Measurements from ENCODE around the gene KIRREL3.

Gene KIRREL3

GRCh38 chr11:126391970-126392632 is 608.5 kb downstream of the KIRREL3 start:
- DNase-seq (ENCODE audit: low read depth in 1 of 2, low spot score in 1 of 2), result peak; percentile 66 to 83
- Histone ChIP-seq H3K4me3 (replicated peaks; ENCODE audit: insufficient read depth, low read length) (no peak overlapping the region), H3K27ac (replicated peaks) (peak overlapping the region; percentile 80), H3K27me3 (ENCODE audit: insufficient read depth, poor library complexity, severe bottlenecking) (no peaks in the 10 kb centered on the region)
- TF ChIP-seq, protein P1, sequence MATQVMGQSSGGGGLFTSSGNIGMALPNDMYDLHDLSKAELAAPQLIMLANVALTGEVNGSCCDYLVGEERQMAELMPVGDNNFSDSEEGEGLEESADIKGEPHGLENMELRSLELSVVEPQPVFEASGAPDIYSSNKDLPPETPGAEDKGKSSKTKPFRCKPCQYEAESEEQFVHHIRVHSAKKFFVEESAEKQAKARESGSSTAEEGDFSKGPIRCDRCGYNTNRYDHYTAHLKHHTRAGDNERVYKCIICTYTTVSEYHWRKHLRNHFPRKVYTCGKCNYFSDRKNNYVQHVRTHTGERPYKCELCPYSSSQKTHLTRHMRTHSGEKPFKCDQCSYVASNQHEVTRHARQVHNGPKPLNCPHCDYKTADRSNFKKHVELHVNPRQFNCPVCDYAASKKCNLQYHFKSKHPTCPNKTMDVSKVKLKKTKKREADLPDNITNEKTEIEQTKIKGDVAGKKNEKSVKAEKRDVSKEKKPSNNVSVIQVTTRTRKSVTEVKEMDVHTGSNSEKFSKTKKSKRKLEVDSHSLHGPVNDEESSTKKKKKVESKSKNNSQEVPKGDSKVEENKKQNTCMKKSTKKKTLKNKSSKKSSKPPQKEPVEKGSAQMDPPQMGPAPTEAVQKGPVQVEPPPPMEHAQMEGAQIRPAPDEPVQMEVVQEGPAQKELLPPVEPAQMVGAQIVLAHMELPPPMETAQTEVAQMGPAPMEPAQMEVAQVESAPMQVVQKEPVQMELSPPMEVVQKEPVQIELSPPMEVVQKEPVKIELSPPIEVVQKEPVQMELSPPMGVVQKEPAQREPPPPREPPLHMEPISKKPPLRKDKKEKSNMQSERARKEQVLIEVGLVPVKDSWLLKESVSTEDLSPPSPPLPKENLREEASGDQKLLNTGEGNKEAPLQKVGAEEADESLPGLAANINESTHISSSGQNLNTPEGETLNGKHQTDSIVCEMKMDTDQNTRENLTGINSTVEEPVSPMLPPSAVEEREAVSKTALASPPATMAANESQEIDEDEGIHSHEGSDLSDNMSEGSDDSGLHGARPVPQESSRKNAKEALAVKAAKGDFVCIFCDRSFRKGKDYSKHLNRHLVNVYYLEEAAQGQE (IDR thresholded peaks at IDR 0.05; ENCODE audit: insufficient replicate concordance, low read depth), result no peak
- TF ChIP-seq SPI1 (IDR thresholded peaks at IDR 0.05; ENCODE audit: borderline replicate concordance, low read depth) (no peak), CTCF (IDR thresholded peaks at IDR 0.05; ENCODE audit: insufficient read depth, low read length) (peak; percentile 14)

DNA sequence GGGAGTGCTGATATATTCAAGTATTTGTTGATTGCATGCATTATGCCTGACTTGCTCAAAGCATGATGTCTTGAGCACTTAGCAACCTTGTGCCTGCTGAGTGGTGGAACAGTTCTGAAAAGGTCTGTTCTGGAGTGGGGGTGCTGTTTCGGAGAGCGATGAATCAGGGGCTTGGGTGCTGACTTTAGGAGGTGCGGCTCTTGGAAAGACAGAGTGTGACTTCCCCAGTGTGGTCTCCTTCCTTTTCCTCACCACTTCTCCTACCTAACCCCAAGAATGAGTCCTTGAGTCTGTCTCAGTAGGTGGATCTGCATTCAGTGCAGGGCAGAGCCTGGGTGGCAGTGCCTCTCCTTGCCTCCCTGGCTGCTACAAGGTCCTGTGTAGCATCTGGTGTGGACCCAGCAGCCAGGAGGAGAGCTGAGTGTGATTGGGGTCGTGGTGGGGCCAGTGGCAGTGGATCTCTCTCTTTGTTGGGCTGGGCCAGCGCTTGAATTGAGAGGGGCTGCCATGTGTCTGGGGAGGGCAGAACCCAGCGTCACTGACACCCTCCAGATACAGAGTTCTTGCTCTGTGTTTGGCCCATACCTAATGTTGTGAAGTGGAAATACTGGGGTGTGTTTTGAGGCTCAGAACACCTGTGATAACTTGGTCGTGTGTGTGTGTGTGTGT is 609.1 kb downstream of the KIRREL3 start:
- DNase-seq (ENCODE audit: low read depth in 1 of 2, low spot score in 1 of 2), result peak; percentile 55 to 65
- TF ChIP-seq GABPA (IDR thresholded peaks at IDR 0.05; ENCODE audit: low read depth), result no peak
- TF ChIP-seq POLR2AphosphoS5 (IDR thresholded peaks at IDR 0.05; ENCODE audit: low read depth), result peak; percentile 60
- peak; percentile 45; the same call in 1 of the 2 replicates for TF ChIP-seq SPI1 (IDR thresholded peaks at IDR 0.05; ENCODE audit: borderline replicate concordance, low read depth)
- TF ChIP-seq CTCF (IDR thresholded peaks at IDR 0.05; ENCODE audit: insufficient read depth, low read length), result no peak
- TF ChIP-seq, protein P1 (IDR thresholded peaks at IDR 0.05; ENCODE audit: insufficient replicate concordance, low read depth), result no peak
- Histone ChIP-seq H3K27ac (replicated peaks) (peak overlapping the region; percentile 80), H3K27me3 (ENCODE audit: insufficient read depth, poor library complexity, severe bottlenecking) (no peaks in the 10 kb centered on the region), H3K4me3 (replicated peaks; ENCODE audit: insufficient read depth, low read length) (no peak overlapping the region)

DNA sequence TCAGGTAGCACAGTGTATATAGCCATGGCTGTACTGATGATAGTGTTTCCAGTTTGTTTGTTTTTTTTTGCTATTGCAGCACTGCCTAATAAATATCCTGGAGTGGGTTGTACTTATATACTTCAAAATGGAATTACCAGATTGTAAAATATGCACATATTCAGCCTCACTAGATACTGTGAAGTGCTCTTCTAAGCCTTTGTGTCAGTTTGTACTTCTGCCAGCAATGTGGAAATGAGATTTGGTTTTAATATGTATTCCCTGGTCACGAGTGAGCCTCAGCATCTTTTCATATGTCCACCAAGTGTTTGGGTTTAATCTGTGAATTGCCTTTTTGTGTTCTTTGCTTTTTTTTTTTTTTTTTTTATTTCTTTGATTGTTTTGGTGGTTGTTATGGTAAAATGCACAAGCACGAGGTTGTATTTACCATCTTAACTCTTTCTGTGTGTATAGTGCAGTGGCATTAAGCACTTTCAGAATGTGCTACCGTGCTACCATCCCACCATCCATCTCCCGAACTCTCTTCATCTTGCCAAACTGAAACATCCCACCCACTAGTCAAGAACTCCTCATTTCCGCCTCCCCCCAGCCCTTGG is 610.2 kb downstream of the KIRREL3 start:
- DNase-seq (ENCODE audit: low read depth in 1 of 2, low spot score in 1 of 2), result no peak
- peak overlapping the region; percentile 80 for H3K27ac ChIP-seq (replicated peaks)
- no peak overlapping the region for H3K4me3 ChIP-seq (replicated peaks; ENCODE audit: insufficient read depth, low read length)
- TF ChIP-seq, protein P1 (IDR thresholded peaks at IDR 0.05; ENCODE audit: insufficient replicate concordance, low read depth), result no peak
- TF ChIP-seq GABPA (IDR thresholded peaks at IDR 0.05; ENCODE audit: low read depth), result no peak
- no peak for TF ChIP-seq CTCF (IDR thresholded peaks at IDR 0.05; ENCODE audit: insufficient read depth, low read length)
- no peak for TF ChIP-seq SPI1 (IDR thresholded peaks at IDR 0.05; ENCODE audit: borderline replicate concordance, low read depth)
- no peak for TF ChIP-seq POLR2AphosphoS5 (IDR thresholded peaks at IDR 0.05; ENCODE audit: low read depth)
- no peaks in the 10 kb centered on the region for H3K27me3 ChIP-seq (ENCODE audit: insufficient read depth, poor library complexity, severe bottlenecking)

Measured in HL-60 (cell line).